Caco-2 (cell line): ENCODE results near the gene MCRIP2. TPM values are rescaled to one million over a fixed set of nuclear protein-coding genes. Genes with fewer than 3 reads are reported as not detected.
A peak's percentile ranks its signal among the peaks of the same experiment; 100 is the strongest.

Source experiments
- BruUV-seq: library from RNA; stranded (reverse); fragments of 400-500 nt; replicated peaks from 2 replicates; lab custom pipeline; 2021; lab: Mats Ljungman, UMichigan
- CTCF ChIA-PET: fragments of 300-600 bp; sonication (Branson Sonifier 250); formaldehyde crosslinking; loops from one replicate; lab custom pipeline; 2022; ENCODE audit warnings: antibody characterized with exemption; lab: Charles Lee
- POLR2A ChIA-PET: fragments of 300-600 bp; sonication (Branson Sonifier 250); formaldehyde crosslinking; loops from one replicate; lab custom pipeline; 2022; ENCODE audit warnings: antibody characterized with exemption; lab: Charles Lee
- DNase-seq, 2 experiments: peaks; one replicate each; pipeline versions ENCODE4 v3.0.0 to v3.0.0-alpha.2; 2020 to 2022
- H3K27me3 ChIP-seq: replicated peaks from 2 replicates; pipeline ENCODE4 v1.6.0; 2011; ENCODE audit warnings: low read length; ENCODE audit not compliant: control insufficient read depth, insufficient read depth
- H3K36me3 ChIP-seq: 2 replicates; pipeline ENCODE4 v1.5.1; 2011; ENCODE audit warnings: low read length; ENCODE audit not compliant: control insufficient read depth, insufficient read depth
- H3K4me1 ChIP-seq: fragments of 250-450 bp; sonication (Bioruptor Pico); 2 replicates; pipeline ENCODE4 v1.5.1; 2020; ENCODE audit warnings: mild to moderate bottlenecking
- H3K4me3 ChIP-seq: 2 replicates; pipeline ENCODE4 v1.5.1; 2011; ENCODE audit warnings: low read depth, mild to moderate bottlenecking, control low read depth, low read length
- H3K9me3 ChIP-seq: fragments of 250-450 bp; sonication (Bioruptor Pico); 2 replicates; pipeline ENCODE4 v1.5.1; 2020; ENCODE audit warnings: mild to moderate bottlenecking, moderate library complexity
- H3K27ac Mint-ChIP-seq: one replicate; pipeline ENCODE4 v1.8.0; 2022; ENCODE audit warnings: mixed read lengths; ENCODE audit not compliant: unreplicated experiment
- H3K27me3 Mint-ChIP-seq: one replicate; pipeline ENCODE4 v1.8.0; 2022; ENCODE audit warnings: mixed read lengths; ENCODE audit not compliant: insufficient read depth, unreplicated experiment
- H3K36me3 Mint-ChIP-seq: one replicate; pipeline ENCODE4 v1.8.0; 2022; ENCODE audit warnings: mild to moderate bottlenecking, mixed read lengths; ENCODE audit not compliant: insufficient read depth, unreplicated experiment
- H3K4me1 Mint-ChIP-seq: one replicate; pipeline ENCODE4 v1.8.0; 2022; ENCODE audit warnings: low read depth, mixed read lengths; ENCODE audit not compliant: unreplicated experiment
- H3K4me3 Mint-ChIP-seq: one replicate; pipeline ENCODE4 v1.8.0; 2022; ENCODE audit warnings: mild to moderate bottlenecking, moderate library complexity, mixed read lengths; ENCODE audit not compliant: unreplicated experiment
- H3K9me3 Mint-ChIP-seq: one replicate; pipeline ENCODE4 v1.8.0; 2022; ENCODE audit warnings: mixed read lengths; ENCODE audit not compliant: unreplicated experiment
- intact Hi-C: fragments of 100-400 bp; cut with micrococcal nuclease; formaldehyde crosslinking; loops from one replicate; pipeline ENCODE4 v1.10.0; 2022; ENCODE audit not compliant: unreplicated experiment
- total RNA-seq: library from RNA; stranded (reverse); gene quantifications from 2 replicates; pipeline ENCODE4 v1.2.3, GENCODE V29; 2022
- TF ChIP-seq, protein P1 (sequence below), 2 experiments: fragments of 200-600 bp in 1 of 2; IDR thresholded peaks; 1 replicate in 1 of 2; 2 replicates in 1 of 2; pipeline versions ENCODE4 v1.5.1 to v1.8.0; 2011 to 2022; ENCODE audit warnings: antibody characterized with exemption in 1 of 2, control low read depth in 1 of 2, inconsistent platforms in 1 of 2, low read depth in 1 of 2, low read length in 1 of 2, mild to moderate bottlenecking in 1 of 2, moderate library complexity in 1 of 2; ENCODE audit not compliant: insufficient read depth in 1 of 2, severe bottlenecking in 1 of 2, unreplicated experiment in 1 of 2

The MCRIP2 gene
- total RNA-seq, 1 experiment from 2014 or later, result 33.0 TPM

DNA sequence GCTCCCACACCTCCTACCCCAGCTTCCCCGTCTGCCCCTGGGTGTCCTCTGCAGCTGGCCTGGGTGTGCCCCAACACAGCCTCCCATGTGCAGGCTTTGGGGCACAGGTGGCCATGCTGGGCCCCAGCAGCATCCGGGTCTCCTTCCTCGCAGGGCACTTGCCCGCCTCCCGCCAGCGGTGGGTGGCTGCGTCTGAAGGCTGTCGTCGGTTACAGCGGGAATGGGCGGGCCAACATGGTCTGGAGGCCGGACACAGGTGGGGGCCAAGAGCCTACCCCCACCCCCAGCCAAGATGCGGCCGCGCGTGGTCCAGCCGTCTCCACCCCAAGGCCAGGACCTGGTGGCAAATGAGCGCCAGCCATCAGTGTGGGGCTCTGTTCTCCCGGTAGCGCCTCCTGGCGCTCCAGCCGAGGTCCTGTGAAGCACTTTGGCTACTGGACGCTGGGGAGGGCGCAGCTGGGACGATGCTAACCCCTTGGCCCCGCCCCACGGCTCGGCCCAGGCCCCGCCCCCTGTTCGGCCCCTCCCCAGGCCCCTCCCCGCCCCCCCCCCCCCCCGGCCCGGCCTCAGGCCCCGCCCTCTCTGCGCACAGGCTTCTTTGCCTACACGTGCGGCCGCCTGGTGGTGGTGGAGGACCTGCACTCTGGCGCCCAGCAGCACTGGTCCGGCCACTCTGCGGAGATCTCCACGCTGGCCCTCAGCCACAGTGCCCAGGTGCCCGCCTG, 19.0 kb downstream of the MCRIP2 start:
- H3K4me1 ChIP-seq, result no peaks in the 10 kb centered on the region
- Mint-ChIP-seq H3K27ac (no peak overlapping the region), H3K27me3 (no peaks in the 10 kb centered on the region), H3K4me1 (no peaks in the 10 kb centered on the region), H3K9me3 (no peaks in the 10 kb centered on the region), H3K4me3 (no peak overlapping the region), H3K36me3 (no peaks in the 10 kb centered on the region)
- H3K4me3 ChIP-seq, result no peak overlapping the region
- TF ChIP-seq, protein P1, sequence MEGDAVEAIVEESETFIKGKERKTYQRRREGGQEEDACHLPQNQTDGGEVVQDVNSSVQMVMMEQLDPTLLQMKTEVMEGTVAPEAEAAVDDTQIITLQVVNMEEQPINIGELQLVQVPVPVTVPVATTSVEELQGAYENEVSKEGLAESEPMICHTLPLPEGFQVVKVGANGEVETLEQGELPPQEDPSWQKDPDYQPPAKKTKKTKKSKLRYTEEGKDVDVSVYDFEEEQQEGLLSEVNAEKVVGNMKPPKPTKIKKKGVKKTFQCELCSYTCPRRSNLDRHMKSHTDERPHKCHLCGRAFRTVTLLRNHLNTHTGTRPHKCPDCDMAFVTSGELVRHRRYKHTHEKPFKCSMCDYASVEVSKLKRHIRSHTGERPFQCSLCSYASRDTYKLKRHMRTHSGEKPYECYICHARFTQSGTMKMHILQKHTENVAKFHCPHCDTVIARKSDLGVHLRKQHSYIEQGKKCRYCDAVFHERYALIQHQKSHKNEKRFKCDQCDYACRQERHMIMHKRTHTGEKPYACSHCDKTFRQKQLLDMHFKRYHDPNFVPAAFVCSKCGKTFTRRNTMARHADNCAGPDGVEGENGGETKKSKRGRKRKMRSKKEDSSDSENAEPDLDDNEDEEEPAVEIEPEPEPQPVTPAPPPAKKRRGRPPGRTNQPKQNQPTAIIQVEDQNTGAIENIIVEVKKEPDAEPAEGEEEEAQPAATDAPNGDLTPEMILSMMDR (IDR thresholded peaks at IDR 0.05; ENCODE audit: insufficient read depth in 1 of 2, low read depth in 1 of 2, low read length in 1 of 2, severe bottlenecking in 1 of 2, unreplicated experiment in 1 of 2), result no peak
- no TSS peak for BruUV-seq
- peak in 1 of 2 experiments; percentile 51 for DNase-seq
- intact Hi-C loops, result no loop called here
- ChIA-PET POLR2A (no interaction called here), CTCF (no interaction called here)
- H3K9me3 ChIP-seq, result no peaks in the 10 kb centered on the region
- no peaks in the 10 kb centered on the region for H3K27me3 ChIP-seq
- no peaks in the 10 kb centered on the region; the same call in 1 of the 2 replicates for H3K36me3 ChIP-seq

- Mint-ChIP-seq H3K27me3 (no peaks in the 10 kb centered on the region), H3K4me3 (no peak overlapping the region), H3K27ac (no peak overlapping the region), H3K36me3 (no peaks in the 10 kb centered on the region), H3K9me3 (no peaks in the 10 kb centered on the region), H3K4me1 (no peaks in the 10 kb centered on the region)
- H3K4me3 ChIP-seq, result no peak overlapping the region
- intact Hi-C loops, result no loop called here
- no peaks in the 10 kb centered on the region for H3K27me3 ChIP-seq
- TF ChIP-seq, protein P1 (IDR thresholded peaks at IDR 0.05; ENCODE audit: insufficient read depth in 1 of 2, low read depth in 1 of 2, low read length in 1 of 2, severe bottlenecking in 1 of 2, unreplicated experiment in 1 of 2), result no peak
- BruUV-seq, result no TSS peak
- ChIA-PET POLR2A (no interaction called here), CTCF (no interaction called here)
- no peak for DNase-seq
- no peaks in the 10 kb centered on the region; the same call in 1 of the 2 replicates for H3K36me3 ChIP-seq
- H3K9me3 ChIP-seq, result no peaks in the 10 kb centered on the region
- no peaks in the 10 kb centered on the region for H3K4me1 ChIP-seq
Observed at GRCh38 chr16:661184-661821, 19.7 kb downstream of the MCRIP2 start.

DNA sequence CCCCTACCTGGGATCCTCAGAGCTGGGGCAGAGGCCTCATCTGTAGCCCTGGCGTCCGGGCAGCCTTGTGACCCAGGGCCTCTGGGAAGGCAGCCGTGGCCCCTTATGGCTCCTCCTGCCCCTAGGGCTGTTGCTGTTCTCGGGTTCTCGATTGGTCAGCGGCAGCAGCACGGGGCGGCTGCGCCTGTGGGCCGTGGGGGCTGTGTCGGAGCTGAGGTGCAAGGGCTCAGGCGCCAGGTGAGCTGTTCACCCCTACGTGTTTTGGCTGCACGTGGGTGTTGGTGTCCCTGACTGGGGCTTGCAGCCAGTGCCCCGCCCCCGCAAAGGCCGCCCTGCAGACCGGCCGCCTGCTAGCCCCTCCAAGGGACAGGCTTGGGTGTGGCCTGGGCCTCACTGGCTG, 20.5 kb downstream of the MCRIP2 start:
- Mint-ChIP-seq H3K27ac (no peak overlapping the region), H3K4me3 (no peak overlapping the region), H3K36me3 (no peaks in the 10 kb centered on the region), H3K27me3 (no peaks in the 10 kb centered on the region), H3K9me3 (no peaks in the 10 kb centered on the region), H3K4me1 (no peaks in the 10 kb centered on the region)
- TF ChIP-seq, protein P1 (IDR thresholded peaks at IDR 0.05; ENCODE audit: insufficient read depth in 1 of 2, low read depth in 1 of 2, low read length in 1 of 2, severe bottlenecking in 1 of 2, unreplicated experiment in 1 of 2), result no peak
- intact Hi-C loops, result no loop called here
- POLR2A ChIA-PET, result no interaction called here
- CTCF ChIA-PET, result no interaction called here
- no peaks in the 10 kb centered on the region for H3K9me3 ChIP-seq
- no peak overlapping the region for H3K4me3 ChIP-seq
- no TSS peak for BruUV-seq
- no peak for DNase-seq
- no peaks in the 10 kb centered on the region; the same call in 1 of the 2 replicates for H3K36me3 ChIP-seq
- no peaks in the 10 kb centered on the region for H3K27me3 ChIP-seq
- no peaks in the 10 kb centered on the region for H3K4me1 ChIP-seq
